ENCODE results near the gene MDM2. TPM values are rescaled to one million over a fixed set of nuclear protein-coding genes. Genes with fewer than 3 reads are reported as not detected.

The MDM2 gene
- total RNA-seq, 4 donors from 2014 or later, result 75.9 to 99.6 (median 85.8) TPM

GRCh38 chr12:68812553-68813241, 4.7 kb downstream of the MDM2 start:
- Histone ChIP-seq H3K27ac (no peak overlapping the region), H3K36me3 (peaks cover 0 to 70% (median 3%) of the 10 kb centered on the region in 3 donors), H3K4me3 (no peak overlapping the region), H3K9me3 (no peaks in the 10 kb centered on the region), H3K4me1 (peaks cover 0 to 52% (median 9%) of the 10 kb centered on the region in 4 donors), H3K27me3 (no peaks in the 10 kb centered on the region)
- WGBS, 2 donors, result 59 to 60% methylated on average over 1 of the region's 1 CpG
- no peak for TF ChIP-seq CTCF (IDR thresholded peaks at IDR 0.05)
- TF ChIP-seq POLR2A (IDR thresholded peaks at IDR 0.05), result no peak
- no peak for TF ChIP-seq EP300 (IDR thresholded peaks at IDR 0.05)
- no peak for DNase-seq (ENCODE audit: low spot score in 2 of 2)

- Histone ChIP-seq H3K4me3 (no peak overlapping the region), H3K9me3 (no peaks in the 10 kb centered on the region), H3K27me3 (no peaks in the 10 kb centered on the region), H3K36me3 (peaks cover 0 to 75% (median 7%) of the 10 kb centered on the region in 3 donors), H3K27ac (no peak overlapping the region), H3K4me1 (peaks cover 0 to 52% (median 9%) of the 10 kb centered on the region in 4 donors)
- WGBS, 2 donors, result 74 to 82% methylated on average over 2 of the region's 2 CpGs
- no peak for DNase-seq (ENCODE audit: low spot score in 2 of 2)
- no peak for TF ChIP-seq CTCF (IDR thresholded peaks at IDR 0.05)
- no peak for TF ChIP-seq POLR2A (IDR thresholded peaks at IDR 0.05)
- no peak for TF ChIP-seq EP300 (IDR thresholded peaks at IDR 0.05)
These were observed 5.2 kb downstream of the MDM2 start for GRCh38 chr12:68813242-68813593.

GRCh38 chr12:68814490-68815231, 6.7 kb downstream of the MDM2 start:
- WGBS, 2 donors, result 80 to 86% methylated on average over 3 of the region's 3 CpGs
- Histone ChIP-seq H3K36me3 (peaks cover 0 to 85% (median 7%) of the 10 kb centered on the region in 3 donors), H3K9me3 (no peaks in the 10 kb centered on the region), H3K27ac (no peak overlapping the region), H3K4me3 (no peak overlapping the region), H3K27me3 (no peaks in the 10 kb centered on the region), H3K4me1 (peaks cover 0 to 46% (median 9%) of the 10 kb centered on the region in 4 donors)
- DNase-seq (ENCODE audit: low spot score in 2 of 2), result no peak
- no peak for TF ChIP-seq POLR2A (IDR thresholded peaks at IDR 0.05)
- no peak for TF ChIP-seq CTCF (IDR thresholded peaks at IDR 0.05)
- TF ChIP-seq EP300 (IDR thresholded peaks at IDR 0.05), result no peak

GRCh38 chr12:68815232-68815927, 7.4 kb downstream of the MDM2 start:
- TF ChIP-seq EP300 (IDR thresholded peaks at IDR 0.05), result no peak
- TF ChIP-seq CTCF (IDR thresholded peaks at IDR 0.05), result no peak
- no peak for TF ChIP-seq POLR2A (IDR thresholded peaks at IDR 0.05)
- 84 to 85% methylated on average over 5 of the region's 5 CpGs for WGBS, 2 donors

More at GRCh38 chr12:68815232-68815927, 7.4 kb downstream of the MDM2 start:
- no peaks in the 10 kb centered on the region for H3K27me3 ChIP-seq
- DNase-seq (ENCODE audit: low spot score in 2 of 2), result no peak
- H3K4me1 ChIP-seq, result peaks cover 0 to 41% (median 9%) of the 10 kb centered on the region in 4 donors
- H3K9me3 ChIP-seq, result no peaks in the 10 kb centered on the region
- no peak overlapping the region for H3K27ac ChIP-seq
- H3K36me3 ChIP-seq, result peaks cover 0 to 83% (median 7%) of the 10 kb centered on the region in 3 donors
- H3K4me3 ChIP-seq, result no peak overlapping the region

All from tibial nerve (tissue), 4 donors.